Ovary (tissue), 10 donors: ENCODE data around the gene TRAPPC5. TPM values are rescaled to one million over a fixed set of nuclear protein-coding genes. Genes with fewer than 3 reads are reported as not detected.

Experiments
- DNase-seq, 5 donors: peaks; one replicate each; pipeline ENCODE4 v3.0.0-alpha.2; 2019 to 2020
- H3K27ac ChIP-seq, 2 donors: fragments of 200-600 bp; one replicate each; pipeline versions ENCODE4 v1.5.1 to v1.8.0; 2019 to 2022
- H3K27me3 ChIP-seq: fragments of 200-600 bp; one replicate; pipeline ENCODE4 v1.8.0; 2022
- H3K36me3 ChIP-seq: fragments of 200-600 bp; sonication (generic); one replicate; pipeline ENCODE4 v1.5.1; 2019
- H3K4me1 ChIP-seq: one replicate; pipeline ENCODE4 v1.8.1; 2013; ENCODE audit warnings: mild to moderate bottlenecking, moderate library complexity; ENCODE audit not compliant: insufficient read depth
- H3K4me3 ChIP-seq: fragments of 200-600 bp; sonication (generic); one replicate; pipeline ENCODE4 v1.5.1; 2017
- H3K9me3 ChIP-seq, 2 donors: fragments of 200-600 bp in 1 of 2; sonication (generic) in 1 of 2; one replicate each; pipeline versions ENCODE4 v1.5.1 to v1.8.1; 2013 to 2019; ENCODE audit warnings: mild to moderate bottlenecking in 1 of 2, moderate library complexity in 1 of 2
- CTCF ChIP-seq, 3 donors: fragments of 450-650 bp in 2 of 3; fragments of 200-600 bp in 1 of 3; IDR thresholded peaks; one replicate each; pipeline versions ENCODE4 v1.5.1 to v1.8.0; 2016 to 2022; ENCODE audit warnings: antibody characterized with exemption in 3 of 3, mild to moderate bottlenecking in 1 of 3
- EP300 ChIP-seq: sonication (generic); formaldehyde crosslinking; IDR thresholded peaks from one replicate; pipeline ENCODE4 v1.6.1; 2017; ENCODE audit warnings: antibody characterized with exemption
- POLR2A ChIP-seq: fragments of 450-650 bp; IDR thresholded peaks from one replicate; pipeline ENCODE4 v1.6.1; 2017; ENCODE audit warnings: antibody characterized with exemption, mild to moderate bottlenecking, moderate library complexity
- WGBS, 3 donors: extraction: QIAGEN DNeasy Blood & Tissue Kit in 1 of 3; methylation state at CpG; one replicate each; pipeline versions ENCODE4 v1.1.5 to v1.1.7; 2013 to 2017; 5-methylcytosine and 5-hydroxymethylcytosine counted together
- intact Hi-C, 4 donors: fragments of 100-400 bp; cut with DNase I; formaldehyde crosslinking; loops; one replicate each; pipeline versions ENCODE4 v1.11.0 to v1.15.1; 2022 to 2023
- long read RNA-seq, 3 donors: library from polyadenylated mRNA in 2 of 3; unstranded in 2 of 3; transcript quantifications; one replicate each; pipeline ENCODE4 v2.0.0 and lab custom pipeline, GENCODE V29; 2021 to 2026
- polyA plus RNA-seq, 2 donors: library from polyadenylated mRNA; stranded (reverse); fragments of 200-250 nt in 1 of 2; fragments of 350-450 nt in 1 of 2; fragmentation: Illumina TruSeq in 1 of 2; extraction: RNeasy Lipid Tissue Mini Kit (QIAGEN cat#74804) in 1 of 2; gene quantifications; one replicate each; pipeline ENCODE4 v1.2.3, GENCODE V29; 2013 to 2014
- total RNA-seq, 7 donors: library from RNA; depleted of rRNA in 2 of 7; stranded (reverse); fragments of >200 nt in 2 of 7; fragmentation: NEBNext Ultra II Directional in 3 of 7; extraction: Animal tissue kit (Norgen Biotek cat#: 25700) in 3 of 7; gene quantifications; one replicate each; pipeline versions ENCODE4 v1.1.0 to v1.2.4, GENCODE V29; 2016 to 2023
- donor health status: DM: no; HTN: no; CAD: no; lungs with moderate emphysema.
- donor health status: DM: no; HTN: no; CAD: no.
- donor health status: Bipolar disorder and iron deficiency.
- donor health status: DM: yes; HTN: yes; CAD: no.
- donor health status: DM: no; HTN: no; CAD: no.
- donor health status: DM: yes; HTN: yes; CAD: no.

Gene TRAPPC5
- 100 to 1,000 TPM in 1 of 7 donors, 10 to 100 TPM in 6; 44.0 to 111 (median 69.3) TPM for total RNA-seq
- polyA plus RNA-seq = 10 to 100 TPM in 1 of 2 donors, under 1 TPM in 1; 0.32 to 57.2 TPM
- long read RNA-seq, donor 1, full-length matches to known transcripts = 16 of 16 reads
- long read RNA-seq, donor 1, partial matches to known transcripts = 0 of 16 reads
- long read RNA-seq, donor 1, other reads (novel, unspliced or antisense) = 0 of 16 reads
- long read RNA-seq, donor 2, full-length matches to known transcripts = 43 of 43 reads
- long read RNA-seq, donor 2, partial matches to known transcripts = 0 of 43 reads
- long read RNA-seq, donor 2, other reads (novel, unspliced or antisense) = 0 of 43 reads
- long read RNA-seq, donor 3, full-length matches to known transcripts = 48 of 49 reads
- long read RNA-seq, donor 3, partial matches to known transcripts = 0 of 49 reads
- long read RNA-seq, donor 3, other reads (novel, unspliced or antisense) = 1 of 49 reads

GRCh38 chr19:7680606-7681339 is at the start of gene TRAPPC5:
TRAPPC5 (plus strand) TSS chr19:7680833; CDS start chr19:7682254, 1,421 bp downstream.
- H3K4me3 ChIP-seq = peak within 1 kb of the TSS; percentile 100
- intact Hi-C loops = no loop called here
- no peak for TF ChIP-seq EP300
- TF ChIP-seq POLR2A = peak; percentile 33
- TF ChIP-seq CTCF (IDR thresholded peaks at IDR 0.05) = peak; percentile 90 to 99 (median 95)
- no peaks in the 10 kb centered on the region for H3K36me3 ChIP-seq
- H3K9me3 ChIP-seq = no peaks in the 10 kb centered on the region
- peak; percentile 81 to 94 (median 89) for DNase-seq
- H3K4me1 ChIP-seq = peaks cover 10% of the 10 kb centered on the region
- 0 to 1% (median 0%) methylated on average over 70 to 79 of the region's 79 CpGs for WGBS, 3 donors
- H3K27ac ChIP-seq = peak within 1 kb of the TSS in 1 of 2 donors; percentile 71
- no peaks in the 10 kb centered on the region for H3K27me3 ChIP-seq

DNA sequence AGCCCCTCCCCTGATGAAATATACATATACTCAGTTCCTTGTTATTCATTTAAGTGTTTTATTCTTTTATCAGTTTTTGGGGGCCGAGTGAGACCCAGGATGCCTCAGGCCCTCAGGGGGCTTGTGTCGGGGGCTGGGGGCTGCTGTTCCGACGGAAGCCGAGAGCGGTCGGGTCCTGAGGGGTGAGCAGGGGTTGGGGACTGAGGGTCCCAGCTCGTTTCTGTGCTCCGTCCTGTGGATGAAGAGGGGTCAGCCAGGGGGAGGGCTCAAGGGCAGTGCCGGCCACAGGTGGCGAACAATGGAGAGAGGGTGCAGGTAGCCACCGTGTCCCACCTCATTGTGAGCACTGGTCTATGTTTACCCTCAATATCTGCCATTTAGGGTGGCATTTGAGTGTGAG is 49.1 kb upstream of the TRAPPC5 start:
- DNase-seq = no peak
- Histone ChIP-seq H3K27ac (no peak overlapping the region), H3K4me3 (no peak overlapping the region), H3K4me1 (peaks cover 13% of the 10 kb centered on the region), H3K9me3 (no peaks in the 10 kb centered on the region), H3K36me3 (no peaks in the 10 kb centered on the region), H3K27me3 (no peaks in the 10 kb centered on the region)
- WGBS, 3 donors = 85 to 88% (median 86%) methylated on average over 12 of the region's 12 CpGs
- TF ChIP-seq EP300 (no peak), CTCF (IDR thresholded peaks at IDR 0.05) (no peak), POLR2A (no peak)
- intact Hi-C loops = no loop called here

GRCh38 chr19:7632340-7633203 is 48.1 kb upstream of the TRAPPC5 start:
- WGBS, 3 donors = 81 to 89% (median 88%) methylated on average over 40 of the region's 40 CpGs
- Histone ChIP-seq H3K4me1 (peaks cover 13% of the 10 kb centered on the region), H3K4me3 (no peak overlapping the region), H3K36me3 (no peaks in the 10 kb centered on the region), H3K9me3 (no peaks in the 10 kb centered on the region), H3K27ac (no peak overlapping the region), H3K27me3 (no peaks in the 10 kb centered on the region)
- DNase-seq = no peak
- intact Hi-C loops = no loop called here
- no peak for TF ChIP-seq EP300
- no peak for TF ChIP-seq CTCF (IDR thresholded peaks at IDR 0.05)
- no peak for TF ChIP-seq POLR2A

DNA sequence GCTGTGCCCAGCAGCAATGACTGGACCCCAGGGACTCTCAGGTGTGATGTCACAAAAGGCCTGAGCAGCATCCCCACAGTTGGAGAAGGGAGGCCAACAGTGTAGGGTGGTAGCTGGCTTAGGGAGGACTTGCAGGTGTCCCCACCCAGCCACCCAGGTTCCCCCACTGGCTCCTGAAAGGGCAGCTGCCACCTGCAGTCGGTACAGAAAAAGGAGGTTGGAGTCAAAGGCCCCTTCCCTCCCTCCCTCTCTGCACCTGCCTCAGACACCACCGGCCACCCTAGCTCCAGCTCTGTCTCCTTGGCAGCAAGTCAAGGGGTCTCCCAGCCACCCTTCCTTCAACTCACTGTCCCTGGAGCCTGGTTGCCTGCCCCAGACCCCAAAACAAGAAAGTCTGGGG is 46.9 kb upstream of the TRAPPC5 start, which contains the start of gene PCP2:
Gene PCP2, minus strand, starts transcription at position 22 of the 400 bp plus-strand sequence. CDS start 262 bp downstream, outside the sequence.
- intact Hi-C loops = no loop called here
- H3K9me3 ChIP-seq = no peaks in the 10 kb centered on the region

More for the DNA sequence above, 46.9 kb upstream of the TRAPPC5 start, which contains the start of gene PCP2:
- TF ChIP-seq EP300 (no peak), POLR2A (no peak), CTCF (IDR thresholded peaks at IDR 0.05) (no peak)
- no peaks in the 10 kb centered on the region for H3K27me3 ChIP-seq
- no peaks in the 10 kb centered on the region for H3K36me3 ChIP-seq
- H3K4me1 ChIP-seq = peaks cover 6% of the 10 kb centered on the region
- no peak for DNase-seq
- WGBS, 3 donors = 23 to 36% (median 25%) methylated on average over 2 of the region's 2 CpGs
- H3K27ac ChIP-seq = no peak within 1 kb of the TSS
- no peak within 1 kb of the TSS for H3K4me3 ChIP-seq
